Loucy (cell line): Measurements from ENCODE around the gene RAB8B.

Source experiments
- H2AFZ ChIP-seq: fragments of 200-600 bp; sonication (generic); 2 replicates; pipeline ENCODE4 v1.6.0; 2016; ENCODE audit warnings: antibody characterized with exemption, mild to moderate bottlenecking, low read length, moderate library complexity
- H3F3A ChIP-seq: fragments of 200-600 bp; 2 replicates; pipeline ENCODE4 v1.6.0; 2016; ENCODE audit warnings: antibody characterized with exemption, low read depth, mild to moderate bottlenecking
- H3K27me3 ChIP-seq: fragments of 200-600 bp; sonication (generic); 2 replicates; pipeline ENCODE4 v1.6.1; 2014; ENCODE audit warnings: low read length, mild to moderate bottlenecking; ENCODE audit not compliant: insufficient read depth, poor library complexity, severe bottlenecking
- H3K36me3 ChIP-seq: fragments of 200-600 bp; sonication (generic); 2 replicates; pipeline ENCODE4 v1.6.1; 2016; ENCODE audit warnings: low read length; ENCODE audit not compliant: insufficient read depth
- H3K4me1 ChIP-seq: fragments of 200-600 bp; sonication (generic); 2 replicates; pipeline ENCODE4 v1.5.1; 2014; ENCODE audit warnings: low read length, mild to moderate bottlenecking; ENCODE audit not compliant: insufficient read depth, poor library complexity, severe bottlenecking
- H3K4me2 ChIP-seq: fragments of 200-600 bp; sonication (generic); 2 replicates; pipeline ENCODE4 v1.6.0; 2014; ENCODE audit warnings: antibody characterized with exemption, low read length, low read depth, mild to moderate bottlenecking; ENCODE audit not compliant: poor library complexity, severe bottlenecking
- H3K4me3 ChIP-seq: fragments of 200-600 bp; sonication (generic); 2 replicates; pipeline ENCODE4 v1.5.1; 2014; ENCODE audit warnings: low read length, mild to moderate bottlenecking, mixed read lengths; ENCODE audit not compliant: poor library complexity, severe bottlenecking
- H3K79me2 ChIP-seq: fragments of 200-600 bp; sonication (generic); 2 replicates; pipeline ENCODE4 v1.6.1; 2014; ENCODE audit warnings: low read length; ENCODE audit not compliant: insufficient read depth
- H3K9ac ChIP-seq: fragments of 200-600 bp; sonication (generic); 2 replicates; pipeline ENCODE4 v1.6.0; 2014; ENCODE audit warnings: mild to moderate bottlenecking, low read depth, low read length, moderate library complexity; ENCODE audit not compliant: poor library complexity, severe bottlenecking
- H3K9me2 ChIP-seq: fragments of 200-600 bp; sonication (generic); replicated peaks from 2 replicates; pipeline ENCODE4 v1.6.1; 2016; ENCODE audit warnings: low read depth, low read length, mixed read lengths
- H3K9me3 ChIP-seq: fragments of 200-600 bp; sonication (generic); 2 replicates; pipeline ENCODE4 v1.6.1; 2014; ENCODE audit warnings: mild to moderate bottlenecking, antibody characterized with exemption, low read length, low read depth; ENCODE audit not compliant: insufficient read depth
- H4K20me1 ChIP-seq: fragments of 200-600 bp; sonication (generic); 2 replicates; pipeline ENCODE4 v1.6.0; 2014; ENCODE audit warnings: antibody characterized with exemption, low read length, mild to moderate bottlenecking; ENCODE audit not compliant: insufficient read depth, poor library complexity, severe bottlenecking
- EZH2phosphoT487 ChIP-seq: fragments of 200-600 bp; IDR thresholded peaks from 2 replicates; pipeline ENCODE4 v1.6.1; 2018; ENCODE audit warnings: antibody characterized with exemption, mild to moderate bottlenecking, moderate library complexity, borderline replicate concordance
- TF ChIP-seq, protein P1 (sequence below): fragments of 200-600 bp; sonication (generic); conservative IDR thresholded peaks from 2 replicates; pipeline ENCODE4 v1.5.1; 2014; ENCODE audit warnings: mild to moderate bottlenecking, antibody characterized with exemption, low read length

Gene RAB8B

DNA sequence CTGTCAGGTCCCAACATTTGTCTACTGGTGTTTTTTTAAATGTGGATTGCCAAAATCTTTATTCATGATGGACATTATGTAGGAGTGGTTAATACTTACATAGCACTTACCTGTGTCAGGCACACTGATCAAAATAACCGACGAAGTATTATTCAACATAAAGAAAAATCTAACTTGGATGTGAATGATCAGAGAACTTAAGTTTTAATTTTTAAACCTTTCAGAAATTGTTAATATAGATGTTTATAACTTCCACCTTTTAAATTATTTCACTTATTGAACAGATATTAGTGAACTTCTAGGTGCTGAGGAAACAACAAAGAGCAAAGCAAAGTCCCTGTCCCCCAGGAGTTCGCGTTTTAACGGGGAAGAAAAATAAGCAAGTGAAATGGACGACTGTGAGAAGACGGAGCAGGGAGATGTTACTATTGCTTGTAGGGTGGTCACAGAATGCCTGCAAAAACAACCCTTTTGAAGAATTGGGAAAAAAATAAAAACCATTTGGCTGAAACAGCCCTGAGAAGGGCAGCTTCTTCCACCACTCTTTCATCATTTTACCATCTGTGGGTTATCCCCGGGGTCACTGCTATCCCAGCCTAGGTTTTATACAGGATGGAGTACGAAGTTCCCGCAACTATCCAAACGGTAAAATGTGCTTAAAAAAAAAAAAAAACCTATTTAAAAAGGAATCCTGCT, 87.1 kb downstream of the RAB8B start:
- Histone ChIP-seq H3K4me1 (peaks cover 46% of the 10 kb centered on the region), H3F3A (peaks cover 4% of the 10 kb centered on the region; the same call in 1 of the 2 replicates), H2AFZ (peak overlapping the region; percentile 62), H3K4me2 (peak overlapping the region; percentile 85), H3K9ac (peak overlapping the region; percentile 79), H3K9me2 (no peaks in the 10 kb centered on the region), H4K20me1 (no peaks in the 10 kb centered on the region), H3K9me3 (no peaks in the 10 kb centered on the region), H3K79me2 (peaks cover 14% of the 10 kb centered on the region), H3K36me3 (no peaks in the 10 kb centered on the region), H3K27me3 (no peaks in the 10 kb centered on the region), H3K4me3 (peak overlapping the region; percentile 75)
- TF ChIP-seq, protein P1, sequence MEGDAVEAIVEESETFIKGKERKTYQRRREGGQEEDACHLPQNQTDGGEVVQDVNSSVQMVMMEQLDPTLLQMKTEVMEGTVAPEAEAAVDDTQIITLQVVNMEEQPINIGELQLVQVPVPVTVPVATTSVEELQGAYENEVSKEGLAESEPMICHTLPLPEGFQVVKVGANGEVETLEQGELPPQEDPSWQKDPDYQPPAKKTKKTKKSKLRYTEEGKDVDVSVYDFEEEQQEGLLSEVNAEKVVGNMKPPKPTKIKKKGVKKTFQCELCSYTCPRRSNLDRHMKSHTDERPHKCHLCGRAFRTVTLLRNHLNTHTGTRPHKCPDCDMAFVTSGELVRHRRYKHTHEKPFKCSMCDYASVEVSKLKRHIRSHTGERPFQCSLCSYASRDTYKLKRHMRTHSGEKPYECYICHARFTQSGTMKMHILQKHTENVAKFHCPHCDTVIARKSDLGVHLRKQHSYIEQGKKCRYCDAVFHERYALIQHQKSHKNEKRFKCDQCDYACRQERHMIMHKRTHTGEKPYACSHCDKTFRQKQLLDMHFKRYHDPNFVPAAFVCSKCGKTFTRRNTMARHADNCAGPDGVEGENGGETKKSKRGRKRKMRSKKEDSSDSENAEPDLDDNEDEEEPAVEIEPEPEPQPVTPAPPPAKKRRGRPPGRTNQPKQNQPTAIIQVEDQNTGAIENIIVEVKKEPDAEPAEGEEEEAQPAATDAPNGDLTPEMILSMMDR, result no peak
- no peak for TF ChIP-seq EZH2phosphoT487

DNA sequence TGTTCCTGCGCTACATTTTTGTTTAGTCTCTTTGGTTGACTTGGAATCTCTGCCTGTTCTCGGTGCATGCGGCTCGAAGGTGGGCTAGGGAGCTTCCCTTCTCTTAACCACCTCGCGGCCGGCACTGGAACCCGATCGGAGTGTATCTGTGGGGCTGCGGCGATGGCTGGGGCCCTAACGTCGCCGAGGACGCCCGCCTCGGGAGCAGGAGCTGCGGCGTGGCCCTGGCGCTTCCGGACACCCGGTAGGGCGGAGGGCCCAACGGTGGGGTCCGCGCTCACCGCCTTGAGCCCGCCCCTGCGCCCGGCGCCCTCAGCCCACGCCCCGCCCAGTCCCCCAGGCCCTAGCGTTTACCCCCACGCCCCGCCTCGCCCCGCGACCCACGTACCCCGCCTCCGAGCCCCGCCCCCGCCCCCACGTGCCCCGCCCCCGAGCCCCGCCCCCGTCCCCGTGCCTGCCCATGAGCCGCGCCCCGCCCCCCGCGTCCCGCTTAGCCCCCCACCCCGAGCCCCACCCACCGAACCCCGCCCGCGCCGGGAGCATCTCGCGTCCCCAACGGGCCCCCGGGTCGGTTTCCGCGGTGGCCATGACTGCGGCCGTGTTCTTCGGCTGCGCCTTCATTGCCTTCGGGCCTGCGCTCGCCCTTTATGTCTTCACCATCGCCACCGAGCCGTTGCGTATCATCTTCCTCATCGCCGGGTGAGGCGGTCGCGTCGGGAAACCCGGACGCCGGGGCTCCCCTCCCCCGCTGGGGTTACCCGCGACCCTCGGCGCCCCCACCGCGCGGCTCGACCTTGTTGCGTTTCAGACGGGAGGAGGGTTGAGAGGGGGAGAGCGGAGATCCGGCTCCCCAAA, 87.9 kb downstream of the RAB8B start, which contains the start of gene APH1B:
Gene APH1B, plus strand, starts transcription at position 568 of the 855 bp plus-strand sequence. Its CDS starts 19 bp downstream, at position 587.
- no peaks in the 10 kb centered on the region for H3K27me3 ChIP-seq
- no peaks in the 10 kb centered on the region for H3K9me3 ChIP-seq
- TF ChIP-seq EZH2phosphoT487, result no peak
- TF ChIP-seq, protein P1, result no peak
- no peaks in the 10 kb centered on the region for H3K9me2 ChIP-seq
- H3K9ac ChIP-seq, result peak within 1 kb of the TSS; percentile 88
- H3K36me3 ChIP-seq, result no peaks in the 10 kb centered on the region
- H4K20me1 ChIP-seq, result no peaks in the 10 kb centered on the region
- peaks cover 49% of the 10 kb centered on the region for H3K4me1 ChIP-seq
- H3K4me2 ChIP-seq, result peak within 1 kb of the TSS; percentile 85
- peak within 1 kb of the TSS; percentile 88 for H2AFZ ChIP-seq
- peaks cover 14% of the 10 kb centered on the region for H3K79me2 ChIP-seq
- peaks cover 4% of the 10 kb centered on the region; the same call in 1 of the 2 replicates for H3F3A ChIP-seq
- peak within 1 kb of the TSS; percentile 81 for H3K4me3 ChIP-seq

DNA sequence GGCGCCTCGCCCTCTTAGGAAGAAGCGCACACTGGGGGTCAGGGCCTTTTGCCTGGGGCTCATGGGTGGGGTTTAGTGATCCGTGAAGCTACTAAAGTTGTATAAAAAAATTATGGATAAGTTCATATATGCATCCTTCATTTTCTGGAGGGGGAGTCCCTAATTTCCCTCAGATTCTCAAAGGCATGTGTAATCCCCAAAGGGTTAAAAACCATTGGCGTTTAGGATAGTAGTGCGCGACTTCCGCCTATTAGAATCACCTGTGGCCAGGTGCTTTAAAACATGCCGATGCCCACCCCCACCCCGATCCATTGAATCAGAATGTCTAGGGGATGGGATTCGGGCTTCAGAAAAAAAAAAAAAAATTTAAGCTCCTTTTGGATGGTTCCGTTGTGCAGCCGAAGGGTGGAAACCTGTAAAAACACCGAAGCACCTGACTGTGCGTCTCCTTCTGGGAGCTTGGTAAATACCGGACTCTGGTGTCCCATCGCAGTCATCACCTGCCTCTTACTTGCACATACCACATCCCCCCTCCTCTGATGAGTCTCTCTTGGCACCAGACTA, 88.6 kb downstream of the RAB8B start:
- H3K27me3 ChIP-seq, result no peaks in the 10 kb centered on the region
- H3K9me2 ChIP-seq, result no peaks in the 10 kb centered on the region
- H2AFZ ChIP-seq, result peak overlapping the region; percentile 88
- peaks cover 14% of the 10 kb centered on the region for H3K79me2 ChIP-seq
- peak overlapping the region; percentile 88 for H3K9ac ChIP-seq
- TF ChIP-seq EZH2phosphoT487, result no peak
- TF ChIP-seq, protein P1, result no peak
- no peaks in the 10 kb centered on the region for H3K36me3 ChIP-seq
- peaks cover 4% of the 10 kb centered on the region; the same call in 1 of the 2 replicates for H3F3A ChIP-seq
- H4K20me1 ChIP-seq, result no peaks in the 10 kb centered on the region
- H3K9me3 ChIP-seq, result no peaks in the 10 kb centered on the region
- peaks cover 53% of the 10 kb centered on the region for H3K4me1 ChIP-seq
- peak overlapping the region; percentile 81 for H3K4me3 ChIP-seq
- peak overlapping the region; percentile 83 for H3K4me2 ChIP-seq
